ENCODE data around the gene PDYN.

PDYN gene

DNA sequence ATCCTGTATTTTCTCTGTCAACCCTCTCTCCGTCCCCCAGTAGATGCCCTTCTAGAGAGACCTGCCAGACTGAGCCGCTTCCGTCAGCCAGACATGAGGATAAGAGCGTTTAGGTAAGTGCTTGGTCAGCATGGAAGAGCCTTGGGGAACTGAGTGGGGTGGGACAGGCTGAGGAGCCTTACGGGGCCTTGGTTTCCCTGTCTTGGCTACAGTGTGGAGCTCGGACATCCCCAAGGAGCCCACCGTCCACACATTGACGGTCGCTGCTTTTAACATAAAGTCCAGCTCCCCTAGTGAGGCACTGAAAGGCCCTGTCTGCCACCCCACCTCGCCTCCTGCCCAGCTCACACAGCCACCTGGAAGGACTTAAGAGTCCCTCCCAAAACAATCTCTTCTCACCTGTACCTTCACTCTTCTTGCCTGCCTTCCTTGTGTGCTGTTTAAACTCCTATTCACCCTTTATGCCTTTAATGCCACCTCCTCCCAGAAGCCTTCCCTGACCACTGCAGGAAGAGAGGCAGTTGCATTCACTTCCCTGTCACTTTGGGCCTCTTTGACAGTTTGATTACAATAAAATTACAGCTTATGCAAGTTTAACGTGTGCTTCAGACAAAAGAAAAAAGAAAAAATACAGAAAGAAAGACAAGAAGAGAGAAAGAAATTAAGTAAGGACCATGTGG lies 42.3 kb downstream of the PDYN start:
- Histone ChIP-seq H3K27me3 (no peaks in the 10 kb centered on the region), H3K27ac (peak overlapping the region; percentile 81), H3K4me1 (ENCODE audit: control insufficient read depth in 1 of 2, insufficient read depth in 1 of 2, low read depth in 1 of 2, low read length in 1 of 2) (peaks cover 89 to 99% of the 10 kb centered on the region in 2 experiments)

DNA sequence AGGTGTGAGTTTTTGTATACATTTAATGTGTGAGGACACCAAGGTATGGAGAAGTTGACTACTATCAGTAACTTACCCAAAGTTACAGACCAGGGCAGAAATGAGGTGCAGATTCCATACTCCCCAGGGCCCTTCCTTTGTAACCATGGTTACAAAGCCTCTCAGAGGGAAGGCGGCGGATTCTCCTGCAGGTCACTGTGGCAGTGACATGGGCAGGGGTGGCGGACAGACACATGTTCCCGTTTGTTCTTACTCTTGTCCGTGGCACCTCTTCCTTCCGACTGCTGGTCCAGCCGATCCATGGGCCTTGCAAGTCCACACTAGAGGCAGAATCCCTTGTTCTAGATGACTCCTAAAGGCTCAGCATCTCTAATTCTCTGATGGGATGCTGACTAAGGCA lies 43.0 kb downstream of the PDYN start:
- TF ChIP-seq, protein P1, sequence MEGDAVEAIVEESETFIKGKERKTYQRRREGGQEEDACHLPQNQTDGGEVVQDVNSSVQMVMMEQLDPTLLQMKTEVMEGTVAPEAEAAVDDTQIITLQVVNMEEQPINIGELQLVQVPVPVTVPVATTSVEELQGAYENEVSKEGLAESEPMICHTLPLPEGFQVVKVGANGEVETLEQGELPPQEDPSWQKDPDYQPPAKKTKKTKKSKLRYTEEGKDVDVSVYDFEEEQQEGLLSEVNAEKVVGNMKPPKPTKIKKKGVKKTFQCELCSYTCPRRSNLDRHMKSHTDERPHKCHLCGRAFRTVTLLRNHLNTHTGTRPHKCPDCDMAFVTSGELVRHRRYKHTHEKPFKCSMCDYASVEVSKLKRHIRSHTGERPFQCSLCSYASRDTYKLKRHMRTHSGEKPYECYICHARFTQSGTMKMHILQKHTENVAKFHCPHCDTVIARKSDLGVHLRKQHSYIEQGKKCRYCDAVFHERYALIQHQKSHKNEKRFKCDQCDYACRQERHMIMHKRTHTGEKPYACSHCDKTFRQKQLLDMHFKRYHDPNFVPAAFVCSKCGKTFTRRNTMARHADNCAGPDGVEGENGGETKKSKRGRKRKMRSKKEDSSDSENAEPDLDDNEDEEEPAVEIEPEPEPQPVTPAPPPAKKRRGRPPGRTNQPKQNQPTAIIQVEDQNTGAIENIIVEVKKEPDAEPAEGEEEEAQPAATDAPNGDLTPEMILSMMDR (IDR thresholded peaks at IDR 0.05): no peak
- no peaks in the 10 kb centered on the region for H3K36me3 ChIP-seq
- peak overlapping the region; percentile 43 for H3K27ac ChIP-seq
- no peak overlapping the region for H3K4me3 ChIP-seq (ENCODE audit: low read depth in 1 of 2, low read length in 1 of 2)
- no peaks in the 10 kb centered on the region for H3K27me3 ChIP-seq
- peaks cover 97 to 100% of the 10 kb centered on the region in 2 experiments for H3K4me1 ChIP-seq (ENCODE audit: control insufficient read depth in 1 of 2, insufficient read depth in 1 of 2, low read depth in 1 of 2, low read length in 1 of 2)
- H3K9me3 ChIP-seq: no peaks in the 10 kb centered on the region

More for the DNA sequence above, 42.3 kb downstream of the PDYN start:
- no peaks in the 10 kb centered on the region for H3K36me3 ChIP-seq
- H3K9me3 ChIP-seq: no peaks in the 10 kb centered on the region
- TF ChIP-seq, protein P1 (IDR thresholded peaks at IDR 0.05): no peak
- H3K4me3 ChIP-seq (ENCODE audit: low read depth in 1 of 2, low read length in 1 of 2): no peak overlapping the region

DNA sequence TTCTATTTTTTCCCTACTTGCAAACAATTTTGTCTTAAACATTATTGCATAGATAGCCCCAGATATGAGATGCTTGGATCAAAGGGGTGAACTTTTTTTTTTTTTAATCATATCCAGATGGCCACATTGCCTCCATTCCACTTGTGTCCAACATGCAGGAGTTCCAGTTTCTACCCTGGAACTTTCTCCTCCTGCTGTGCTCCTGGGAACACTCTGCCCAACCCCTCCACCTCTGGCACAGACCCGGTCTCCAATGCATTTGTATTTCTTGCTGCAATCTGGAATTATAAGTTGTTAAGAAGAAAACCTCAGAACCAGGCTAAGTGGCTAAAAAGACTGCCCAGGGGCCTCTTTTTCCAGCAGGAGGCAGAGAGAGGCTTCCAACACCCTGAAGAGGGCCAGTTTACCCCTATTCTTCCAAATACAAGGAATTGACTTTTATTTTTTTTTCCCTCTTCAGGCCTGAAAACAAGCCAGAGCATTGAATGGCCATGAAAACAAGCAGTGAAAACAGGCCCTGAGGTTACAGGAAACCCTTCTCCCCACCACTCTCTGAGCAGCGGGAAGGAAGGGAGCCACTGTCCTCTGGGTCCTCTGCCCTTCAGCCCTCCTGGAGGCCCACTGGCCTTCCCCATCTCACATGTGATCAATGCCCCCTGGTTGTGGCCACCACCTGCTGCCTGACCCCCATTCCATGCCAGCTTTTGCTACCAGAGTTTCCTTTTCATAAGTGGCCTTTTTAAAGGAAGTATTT lies 44.3 kb downstream of the PDYN start:
- no peaks in the 10 kb centered on the region for H3K27me3 ChIP-seq
- TF ChIP-seq, protein P1 (IDR thresholded peaks at IDR 0.05): no peak
- H3K9me3 ChIP-seq: no peaks in the 10 kb centered on the region
- no peaks in the 10 kb centered on the region for H3K36me3 ChIP-seq
- H3K4me3 ChIP-seq (ENCODE audit: low read depth in 1 of 2, low read length in 1 of 2): no peak overlapping the region
- H3K4me1 ChIP-seq (ENCODE audit: control insufficient read depth in 1 of 2, insufficient read depth in 1 of 2, low read depth in 1 of 2, low read length in 1 of 2): peaks cover 97 to 100% of the 10 kb centered on the region in 2 experiments
- H3K27ac ChIP-seq: peak overlapping the region; percentile 43

DNA sequence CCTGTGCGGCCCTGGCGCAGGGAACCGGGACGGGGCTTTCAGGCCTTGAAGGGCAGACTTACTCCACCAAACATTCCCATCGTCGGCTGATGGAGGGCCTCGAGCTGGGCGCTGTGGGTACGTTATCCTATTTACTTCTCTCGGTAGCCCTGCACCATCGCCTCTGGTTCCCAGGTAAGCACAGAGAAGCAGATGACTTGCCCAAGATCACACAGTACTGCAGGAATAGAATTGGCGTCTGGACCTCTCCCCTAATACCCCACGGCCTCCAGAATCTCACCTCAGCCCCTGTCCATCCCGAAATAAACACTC lies 46.4 kb downstream of the PDYN start:
- H3K4me1 ChIP-seq (ENCODE audit: control insufficient read depth in 1 of 2, insufficient read depth in 1 of 2, low read depth in 1 of 2, low read length in 1 of 2): peaks cover 95 to 96% of the 10 kb centered on the region in 2 experiments
- no peaks in the 10 kb centered on the region for H3K27me3 ChIP-seq
- H3K36me3 ChIP-seq: no peaks in the 10 kb centered on the region
- no peaks in the 10 kb centered on the region for H3K9me3 ChIP-seq
- peak overlapping the region; percentile 58 for H3K4me3 ChIP-seq (ENCODE audit: low read depth in 1 of 2, low read length in 1 of 2)
- TF ChIP-seq, protein P1 (IDR thresholded peaks at IDR 0.05): no peak
- H3K27ac ChIP-seq: peak overlapping the region; percentile 87

DNA sequence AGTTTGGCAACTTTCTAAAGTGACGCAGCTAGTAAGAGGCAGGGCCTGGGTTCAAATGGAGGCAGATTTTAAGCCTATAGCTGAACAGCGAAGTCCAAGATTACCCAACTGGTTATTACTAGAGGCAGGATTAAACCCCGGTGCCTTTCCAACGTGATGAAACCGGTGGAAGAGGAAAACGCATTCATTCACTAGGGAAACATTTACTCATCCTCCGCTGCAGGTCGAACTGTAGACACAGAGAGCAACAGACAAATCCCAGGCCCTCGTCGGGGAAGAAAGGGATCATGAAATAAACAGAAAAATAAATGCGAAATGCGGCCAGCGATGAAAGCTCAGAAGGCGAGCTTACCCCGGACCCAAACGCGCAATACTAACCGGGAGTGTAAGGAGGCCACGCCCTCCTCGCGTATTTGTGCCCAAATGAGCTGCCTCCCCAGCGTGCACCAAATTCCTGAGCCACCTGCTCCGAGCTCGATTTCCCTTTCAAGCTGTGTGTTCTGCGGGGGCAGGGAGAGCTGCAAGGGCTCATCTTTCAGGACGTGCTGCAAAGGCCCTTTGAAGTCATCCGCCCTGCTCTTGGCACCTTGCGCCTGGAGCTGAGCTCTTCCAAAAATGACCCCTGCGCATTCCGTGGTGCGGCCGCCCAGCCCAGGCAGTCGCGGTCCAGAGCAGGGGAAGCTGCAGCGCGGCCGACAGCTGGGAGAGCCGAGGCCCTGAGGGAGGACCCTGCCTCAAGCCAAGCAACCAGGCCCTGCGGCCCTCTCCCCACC lies 46.9 kb downstream of the PDYN start:
- peak overlapping the region; percentile 87 for H3K27ac ChIP-seq
- TF ChIP-seq, protein P1 (IDR thresholded peaks at IDR 0.05): no peak
- peaks cover 89 to 95% of the 10 kb centered on the region in 2 experiments for H3K4me1 ChIP-seq (ENCODE audit: control insufficient read depth in 1 of 2, insufficient read depth in 1 of 2, low read depth in 1 of 2, low read length in 1 of 2)
- no peaks in the 10 kb centered on the region for H3K27me3 ChIP-seq
- no peaks in the 10 kb centered on the region for H3K36me3 ChIP-seq
- H3K9me3 ChIP-seq: no peaks in the 10 kb centered on the region
- H3K4me3 ChIP-seq (ENCODE audit: low read depth in 1 of 2, low read length in 1 of 2): peak overlapping the region; percentile 58
